GM23338 (cell line): ENCODE measurements around the gene TNF. TPM values are rescaled to one million over a fixed set of nuclear protein-coding genes. Genes with fewer than 3 reads are reported as not detected.
A peak's percentile ranks its signal among the peaks of the same experiment; 100 is the strongest.

Source experiments
- ATAC-seq: fragments of 200-7000 bp; cut with Tn5 transposase; 3 replicates; pipeline ENCODE4 v1.9.1; 2020
- DNase-seq: peaks from one replicate; pipeline ENCODE4 v3.0.0-alpha.2; 2015; ENCODE audit warnings: low spot score
- H2AFZ ChIP-seq: fragments of 200-600 bp; sonication (generic); 2 replicates; pipeline ENCODE4 v1.8.0; 2016; ENCODE audit warnings: antibody characterized with exemption, mild to moderate bottlenecking, moderate library complexity
- H3F3A ChIP-seq: fragments of 200-600 bp; sonication (generic); replicated peaks from 2 replicates; pipeline ENCODE4 v1.8.0; 2017; ENCODE audit warnings: antibody characterized with exemption, mixed run types, low read depth
- H3K27ac ChIP-seq: fragments of 200-600 bp; sonication (generic); 2 replicates; pipeline ENCODE4 v1.6.1; 2016; ENCODE audit warnings: low read depth
- H3K27me3 ChIP-seq: fragments of 200-600 bp; sonication (generic); 2 replicates; pipeline ENCODE4 v1.8.0; 2016; ENCODE audit warnings: mild to moderate bottlenecking, mixed run types, moderate library complexity; ENCODE audit not compliant: insufficient read depth
- H3K36me3 ChIP-seq: fragments of 200-600 bp; sonication (generic); 2 replicates; pipeline ENCODE4 v1.8.0; 2016; ENCODE audit warnings: mild to moderate bottlenecking; ENCODE audit not compliant: insufficient read depth
- H3K4me1 ChIP-seq: fragments of 200-600 bp; sonication (generic); 2 replicates; pipeline ENCODE4 v1.8.0; 2016; ENCODE audit warnings: mild to moderate bottlenecking, moderate library complexity; ENCODE audit not compliant: insufficient read depth
- H3K4me2 ChIP-seq: fragments of 200-600 bp; sonication (generic); 2 replicates; pipeline ENCODE4 v1.7.1; 2017; ENCODE audit warnings: mixed run types
- H3K4me3 ChIP-seq: fragments of 200-600 bp; sonication (generic); 2 replicates; pipeline ENCODE4 v1.6.1; 2016; ENCODE audit warnings: mixed run types
- H3K79me2 ChIP-seq: fragments of 200-600 bp; sonication (generic); replicated peaks from 2 replicates; pipeline ENCODE4 v1.8.0; 2017; ENCODE audit warnings: mild to moderate bottlenecking; ENCODE audit not compliant: insufficient read depth
- H3K9me2 ChIP-seq: fragments of 200-600 bp; sonication (generic); 2 replicates; pipeline ENCODE4 v1.8.0; 2017; ENCODE audit not compliant: insufficient read depth
- H4K20me1 ChIP-seq: fragments of 200-600 bp; sonication (generic); replicated peaks from 2 replicates; pipeline ENCODE4 v1.8.0; 2017; ENCODE audit warnings: mild to moderate bottlenecking; ENCODE audit not compliant: insufficient read depth
- H3K27ac Mint-ChIP-seq: 2 replicates; pipeline ENCODE4 v1.8.0; 2020; ENCODE audit warnings: inconsistent platforms, mild to moderate bottlenecking, moderate library complexity, mixed read lengths
- H3K27me3 Mint-ChIP-seq: 3 replicates; pipeline ENCODE4 v1.8.0; 2022; ENCODE audit warnings: low read depth, mild to moderate bottlenecking, moderate library complexity, mixed read lengths, inconsistent platforms; ENCODE audit not compliant: insufficient read depth, poor library complexity
- H3K36me3 Mint-ChIP-seq: 3 replicates; pipeline ENCODE4 v1.8.0; 2021; ENCODE audit warnings: low read depth, mild to moderate bottlenecking, inconsistent platforms, moderate library complexity, mixed read lengths
- H3K4me1 Mint-ChIP-seq: 3 replicates; pipeline ENCODE4 v1.8.0; 2020; ENCODE audit warnings: mild to moderate bottlenecking, inconsistent platforms, mixed read lengths
- H3K4me3 Mint-ChIP-seq: 3 replicates; pipeline ENCODE4 v1.8.0; 2021; ENCODE audit warnings: moderate library complexity, mild to moderate bottlenecking, inconsistent platforms, mixed read lengths
- H3K9me3 Mint-ChIP-seq: 3 replicates; pipeline ENCODE4 v1.8.0; 2020; ENCODE audit warnings: moderate library complexity, mild to moderate bottlenecking, inconsistent platforms, mixed read lengths
- CREB1 ChIP-seq: fragments of 250-450 bp; sonication (Bioruptor Pico); IDR thresholded peaks from 2 replicates; pipeline ENCODE4 v1.5.0; 2020; ENCODE audit warnings: low read depth, mild to moderate bottlenecking, moderate library complexity
- EZH2 ChIP-seq: fragments of 200-600 bp; sonication (generic); IDR thresholded peaks from one replicate; pipeline ENCODE4 v1.8.0; 2017; ENCODE audit warnings: antibody characterized with exemption, mild to moderate bottlenecking, low read depth; ENCODE audit not compliant: unreplicated experiment
- EZH2phosphoT487 ChIP-seq: fragments of 200-600 bp; sonication (generic); IDR thresholded peaks from one replicate; pipeline ENCODE4 v1.8.1; 2018; ENCODE audit warnings: antibody characterized with exemption; ENCODE audit not compliant: unreplicated experiment
- JUNB ChIP-seq: IDR thresholded peaks from one replicate; pipeline ENCODE4 v1.6.1; 2016; ENCODE audit warnings: antibody characterized with exemption; ENCODE audit not compliant: unreplicated experiment
- NANOG ChIP-seq: IDR thresholded peaks from 2 replicates; pipeline ENCODE4 v1.6.1; 2016; ENCODE audit warnings: antibody characterized with exemption, borderline replicate concordance
- POLR2AphosphoS5 ChIP-seq: IDR thresholded peaks from 2 replicates; pipeline ENCODE4 v1.6.1; 2016; ENCODE audit warnings: antibody characterized with exemption, low read depth
- STAT1 ChIP-seq: IDR thresholded peaks from one replicate; pipeline ENCODE4 v1.6.1; 2016; ENCODE audit warnings: antibody characterized with exemption; ENCODE audit not compliant: unreplicated experiment
- ZNF114 ChIP-seq: fragments of 250-450 bp; sonication (Bioruptor Pico); IDR thresholded peaks from 2 replicates; pipeline ENCODE4 v1.5.0; 2020; ENCODE audit warnings: mild to moderate bottlenecking, moderate library complexity
- ZNF331 ChIP-seq: fragments of 250-450 bp; sonication (Bioruptor Pico); IDR thresholded peaks from 2 replicates; pipeline ENCODE4 v1.5.0; 2020; ENCODE audit warnings: low read depth, mild to moderate bottlenecking, moderate library complexity
- ZNF462 ChIP-seq: fragments of 250-450 bp; sonication (Bioruptor Pico); IDR thresholded peaks from 2 replicates; pipeline ENCODE4 v1.5.0; 2020; ENCODE audit warnings: mild to moderate bottlenecking, moderate library complexity
- polyA plus RNA-seq: library from polyadenylated mRNA; unstranded; fragments of >200 nt; fragmentation: Nextera tagmentation; extraction: Ambion mirVana; gene quantifications from 2 replicates; pipeline ENCODE4 v1.2.1, GENCODE V29; 2016
- total RNA-seq: library from RNA; depleted of rRNA; stranded (reverse); fragments of >200 nt; shearing (Covaris generic); gene quantifications from 2 replicates; pipeline ENCODE4 v1.2.3, GENCODE V29; 2014
- TF ChIP-seq, protein P1 (sequence below): IDR thresholded peaks from one replicate; pipeline ENCODE4 v1.6.1; 2018; ENCODE audit warnings: antibody characterized with exemption; ENCODE audit not compliant: unreplicated experiment
- TF ChIP-seq, protein P2 (sequence below), 2 experiments: fragments of 200-600 bp in 1 of 2; sonication (generic) in 1 of 2; conservative IDR thresholded peaks; 2 replicates each; pipeline versions ENCODE4 v1.5.1 to v1.6.1; 2016 to 2017; ENCODE audit warnings: antibody characterized with exemption in 2 of 2, low read depth in 2 of 2, mild to moderate bottlenecking in 2 of 2, moderate library complexity in 1 of 2

The TNF gene
- total and polyA plus RNA-seq, 2 experiments from 2014 or later: 0.11 TPM; not detected in 1

DNA sequence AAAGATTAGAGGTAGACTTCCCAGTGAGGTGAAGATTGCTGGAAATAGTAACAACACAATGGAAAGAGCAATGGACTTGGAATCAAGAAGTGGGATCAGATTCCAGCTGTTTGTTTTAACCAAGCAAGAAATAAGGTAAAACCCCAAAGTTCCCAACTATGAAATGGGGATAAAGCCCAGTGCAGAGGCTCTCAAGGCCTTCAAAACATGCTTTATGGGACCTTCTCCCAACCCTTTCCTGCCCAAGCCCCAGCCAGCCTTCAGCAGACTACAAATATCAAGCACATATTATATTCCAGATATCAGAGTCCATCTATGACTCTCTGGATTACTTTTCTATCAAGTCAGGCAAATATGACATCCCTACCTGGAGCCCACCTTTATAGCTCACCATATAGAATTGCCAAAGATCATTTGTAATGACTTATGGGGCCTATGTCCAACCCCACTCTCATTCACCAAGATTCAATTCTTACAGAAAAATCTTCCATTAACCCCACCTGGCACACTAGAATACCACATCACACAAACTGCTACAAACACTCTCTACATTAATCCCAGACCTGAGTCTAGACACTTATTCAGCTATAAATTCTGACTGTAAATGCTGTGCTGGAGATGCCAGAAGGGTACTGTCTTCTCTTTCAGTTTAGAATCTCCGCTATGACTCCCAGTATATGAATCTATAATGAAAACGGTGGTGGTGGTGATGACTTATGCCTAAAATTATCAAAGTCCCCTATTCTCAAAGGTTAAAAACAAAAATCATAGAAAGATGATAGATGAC is 39.6 kb upstream of the TNF start (continued):
- TF ChIP-seq ZNF462 (CRISPR knock-in tag) (no peak), POLR2AphosphoS5 (no peak), EZH2 (no peak), ZNF331 (CRISPR knock-in tag) (no peak), ZNF114 (no peak), CREB1 (CRISPR knock-in tag) (no peak), NANOG (no peak)

DNA sequence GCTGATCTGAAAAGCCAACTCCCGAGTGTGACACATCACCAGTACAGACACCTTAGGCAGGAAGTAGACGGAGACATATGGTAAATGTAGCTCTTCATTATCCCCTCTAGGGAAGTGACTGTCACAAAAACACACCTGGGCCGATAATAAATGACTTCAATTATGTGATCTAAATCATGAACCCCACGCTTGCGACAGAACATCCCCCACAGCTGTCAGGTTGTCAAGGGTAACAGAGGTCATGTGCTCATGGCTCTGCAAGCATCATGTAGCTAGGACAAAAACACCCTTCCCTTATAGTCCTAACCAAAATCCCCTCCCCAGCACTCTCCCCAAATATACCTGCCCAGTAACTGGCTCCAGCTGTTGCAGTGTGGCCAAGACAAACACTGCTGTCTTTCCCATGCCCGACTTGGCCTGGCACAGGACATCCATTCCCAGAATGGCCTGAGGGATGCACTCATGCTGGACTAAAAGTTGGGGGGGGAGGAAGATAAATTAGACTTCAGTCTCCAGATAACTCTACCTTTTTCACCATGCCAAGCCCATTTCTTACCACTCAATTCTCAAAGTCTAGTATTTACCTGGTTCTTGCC is 36.5 kb upstream of the TNF start:
- Mint-ChIP-seq H3K4me3 (peak overlapping the region; percentile 98), H3K27me3 (peaks cover 22% of the 10 kb centered on the region), H3K27ac (peak overlapping the region; percentile 46; the same call in 1 of the 2 replicates), H3K4me1 (peaks cover 43% of the 10 kb centered on the region), H3K9me3 (no peaks in the 10 kb centered on the region; the same call in 2 of the 3 replicates), H3K36me3 (peaks cover 78% of the 10 kb centered on the region)
- DNase-seq (no peak), ATAC-seq (no peak)
- Histone ChIP-seq H3K27me3 (no peaks in the 10 kb centered on the region), H2AFZ (no peak overlapping the region), H3K4me1 (peaks cover 22% of the 10 kb centered on the region), H3K36me3 (peaks cover 65% of the 10 kb centered on the region), H3K79me2 (peaks cover 85% of the 10 kb centered on the region), H3K27ac (no peak overlapping the region), H3K4me3 (peak overlapping the region; percentile 80; the same call in 1 of the 2 replicates), H3K9me2 (no peaks in the 10 kb centered on the region), H3F3A (peaks cover 50% of the 10 kb centered on the region), H4K20me1 (peaks cover 68% of the 10 kb centered on the region), H3K4me2 (peak overlapping the region; percentile 94)
- TF ChIP-seq POLR2AphosphoS5 (no peak), CREB1 (CRISPR knock-in tag) (no peak), EZH2phosphoT487 (no peak), STAT1 (no peak), EZH2 (no peak), ZNF114 (no peak), ZNF331 (CRISPR knock-in tag) (no peak), JUNB (no peak)
- TF ChIP-seq, protein P1, sequence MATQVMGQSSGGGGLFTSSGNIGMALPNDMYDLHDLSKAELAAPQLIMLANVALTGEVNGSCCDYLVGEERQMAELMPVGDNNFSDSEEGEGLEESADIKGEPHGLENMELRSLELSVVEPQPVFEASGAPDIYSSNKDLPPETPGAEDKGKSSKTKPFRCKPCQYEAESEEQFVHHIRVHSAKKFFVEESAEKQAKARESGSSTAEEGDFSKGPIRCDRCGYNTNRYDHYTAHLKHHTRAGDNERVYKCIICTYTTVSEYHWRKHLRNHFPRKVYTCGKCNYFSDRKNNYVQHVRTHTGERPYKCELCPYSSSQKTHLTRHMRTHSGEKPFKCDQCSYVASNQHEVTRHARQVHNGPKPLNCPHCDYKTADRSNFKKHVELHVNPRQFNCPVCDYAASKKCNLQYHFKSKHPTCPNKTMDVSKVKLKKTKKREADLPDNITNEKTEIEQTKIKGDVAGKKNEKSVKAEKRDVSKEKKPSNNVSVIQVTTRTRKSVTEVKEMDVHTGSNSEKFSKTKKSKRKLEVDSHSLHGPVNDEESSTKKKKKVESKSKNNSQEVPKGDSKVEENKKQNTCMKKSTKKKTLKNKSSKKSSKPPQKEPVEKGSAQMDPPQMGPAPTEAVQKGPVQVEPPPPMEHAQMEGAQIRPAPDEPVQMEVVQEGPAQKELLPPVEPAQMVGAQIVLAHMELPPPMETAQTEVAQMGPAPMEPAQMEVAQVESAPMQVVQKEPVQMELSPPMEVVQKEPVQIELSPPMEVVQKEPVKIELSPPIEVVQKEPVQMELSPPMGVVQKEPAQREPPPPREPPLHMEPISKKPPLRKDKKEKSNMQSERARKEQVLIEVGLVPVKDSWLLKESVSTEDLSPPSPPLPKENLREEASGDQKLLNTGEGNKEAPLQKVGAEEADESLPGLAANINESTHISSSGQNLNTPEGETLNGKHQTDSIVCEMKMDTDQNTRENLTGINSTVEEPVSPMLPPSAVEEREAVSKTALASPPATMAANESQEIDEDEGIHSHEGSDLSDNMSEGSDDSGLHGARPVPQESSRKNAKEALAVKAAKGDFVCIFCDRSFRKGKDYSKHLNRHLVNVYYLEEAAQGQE: no peak
- TF ChIP-seq, protein P2, sequence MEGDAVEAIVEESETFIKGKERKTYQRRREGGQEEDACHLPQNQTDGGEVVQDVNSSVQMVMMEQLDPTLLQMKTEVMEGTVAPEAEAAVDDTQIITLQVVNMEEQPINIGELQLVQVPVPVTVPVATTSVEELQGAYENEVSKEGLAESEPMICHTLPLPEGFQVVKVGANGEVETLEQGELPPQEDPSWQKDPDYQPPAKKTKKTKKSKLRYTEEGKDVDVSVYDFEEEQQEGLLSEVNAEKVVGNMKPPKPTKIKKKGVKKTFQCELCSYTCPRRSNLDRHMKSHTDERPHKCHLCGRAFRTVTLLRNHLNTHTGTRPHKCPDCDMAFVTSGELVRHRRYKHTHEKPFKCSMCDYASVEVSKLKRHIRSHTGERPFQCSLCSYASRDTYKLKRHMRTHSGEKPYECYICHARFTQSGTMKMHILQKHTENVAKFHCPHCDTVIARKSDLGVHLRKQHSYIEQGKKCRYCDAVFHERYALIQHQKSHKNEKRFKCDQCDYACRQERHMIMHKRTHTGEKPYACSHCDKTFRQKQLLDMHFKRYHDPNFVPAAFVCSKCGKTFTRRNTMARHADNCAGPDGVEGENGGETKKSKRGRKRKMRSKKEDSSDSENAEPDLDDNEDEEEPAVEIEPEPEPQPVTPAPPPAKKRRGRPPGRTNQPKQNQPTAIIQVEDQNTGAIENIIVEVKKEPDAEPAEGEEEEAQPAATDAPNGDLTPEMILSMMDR (conservative IDR thresholded peaks at IDR 0.05; ENCODE audit: low read depth in 2 of 2): no peak
